ENCODE measurements around the gene CHMP4B.

Gene CHMP4B

GRCh38 chr20:33863440-33864323 is 52.5 kb downstream of the CHMP4B start:
- TF ChIP-seq EZH2phosphoT487 (IDR thresholded peaks at IDR 0.05; ENCODE audit: borderline replicate concordance, low read length) (no peak), CTCF (IDR thresholded peaks at IDR 0.05; ENCODE audit: low read depth, low read length, poor library complexity, severe bottlenecking) (no peak)
- Histone ChIP-seq H3K4me2 (ENCODE audit: low read length) (no peak overlapping the region), H3K27ac (ENCODE audit: low read depth, low read length) (no peak overlapping the region)

GRCh38 chr20:33864324-33864963 is 53.3 kb downstream of the CHMP4B start:
- no peaks in the 10 kb centered on the region for H4K20me1 ChIP-seq (ENCODE audit: control insufficient read depth, insufficient read depth, low read depth, low read length)
- H3K27me3 ChIP-seq (ENCODE audit: control insufficient read depth, low read length) = no peaks in the 10 kb centered on the region
- TF ChIP-seq CTCF (IDR thresholded peaks at IDR 0.05; ENCODE audit: low read depth, low read length, poor library complexity, severe bottlenecking) = no peak
- TF ChIP-seq EZH2phosphoT487 (IDR thresholded peaks at IDR 0.05; ENCODE audit: borderline replicate concordance, low read length) = no peak
- no peaks in the 10 kb centered on the region for H3K9me2 ChIP-seq (replicated peaks; ENCODE audit: control insufficient read depth, low read length)
- no peak overlapping the region for H3K27ac ChIP-seq (ENCODE audit: low read depth, low read length)
- no peak overlapping the region for H3K4me2 ChIP-seq (ENCODE audit: low read length)
- no peaks in the 10 kb centered on the region for H3F3A ChIP-seq (ENCODE audit: control insufficient read depth, insufficient read depth)
- no peaks in the 10 kb centered on the region for H3K36me3 ChIP-seq (ENCODE audit: control insufficient read depth, low read length)
- H3K79me2 ChIP-seq (ENCODE audit: control insufficient read depth, low read length) = no peaks in the 10 kb centered on the region
- H3K4me1 ChIP-seq (ENCODE audit: control insufficient read depth, low read length) = peaks cover 14% of the 10 kb centered on the region
- H3K9me3 ChIP-seq (ENCODE audit: control insufficient read depth, insufficient read depth, low read length) = no peaks in the 10 kb centered on the region
- H3K4me3 ChIP-seq (ENCODE audit: low read length) = no peak overlapping the region

More at GRCh38 chr20:33863440-33864323, 52.5 kb downstream of the CHMP4B start:
- no peaks in the 10 kb centered on the region for H3K36me3 ChIP-seq (ENCODE audit: control insufficient read depth, low read length)
- no peaks in the 10 kb centered on the region for H3K9me2 ChIP-seq (replicated peaks; ENCODE audit: control insufficient read depth, low read length)
- no peaks in the 10 kb centered on the region for H3K9me3 ChIP-seq (ENCODE audit: control insufficient read depth, insufficient read depth, low read length)
- H3K4me3 ChIP-seq (ENCODE audit: low read length) = no peak overlapping the region
- peaks cover 21% of the 10 kb centered on the region for H3K4me1 ChIP-seq (ENCODE audit: control insufficient read depth, low read length)
- no peaks in the 10 kb centered on the region for H3K27me3 ChIP-seq (ENCODE audit: control insufficient read depth, low read length)
- no peaks in the 10 kb centered on the region for H3F3A ChIP-seq (ENCODE audit: control insufficient read depth, insufficient read depth)
- no peaks in the 10 kb centered on the region for H3K79me2 ChIP-seq (ENCODE audit: control insufficient read depth, low read length)
- H4K20me1 ChIP-seq (ENCODE audit: control insufficient read depth, insufficient read depth, low read depth, low read length) = no peaks in the 10 kb centered on the region

GRCh38 chr20:33865761-33866370 is 54.7 kb downstream of the CHMP4B start:
- Histone ChIP-seq H3K36me3 (ENCODE audit: control insufficient read depth, low read length) (no peaks in the 10 kb centered on the region), H3K79me2 (ENCODE audit: control insufficient read depth, low read length) (no peaks in the 10 kb centered on the region), H4K20me1 (ENCODE audit: control insufficient read depth, insufficient read depth, low read depth, low read length) (no peaks in the 10 kb centered on the region), H3K4me2 (ENCODE audit: low read length) (no peak overlapping the region), H3K9me3 (ENCODE audit: control insufficient read depth, insufficient read depth, low read length) (no peaks in the 10 kb centered on the region), H3K4me1 (ENCODE audit: control insufficient read depth, low read length) (peaks cover 7% of the 10 kb centered on the region), H3K4me3 (ENCODE audit: low read length) (no peak overlapping the region), H3F3A (ENCODE audit: control insufficient read depth, insufficient read depth) (no peaks in the 10 kb centered on the region), H3K9me2 (replicated peaks; ENCODE audit: control insufficient read depth, low read length) (no peaks in the 10 kb centered on the region), H3K27ac (ENCODE audit: low read depth, low read length) (no peak overlapping the region), H3K27me3 (ENCODE audit: control insufficient read depth, low read length) (no peaks in the 10 kb centered on the region)
- TF ChIP-seq CTCF (IDR thresholded peaks at IDR 0.05; ENCODE audit: low read depth, low read length, poor library complexity, severe bottlenecking) = no peak
- TF ChIP-seq EZH2phosphoT487 (IDR thresholded peaks at IDR 0.05; ENCODE audit: borderline replicate concordance, low read length) = no peak
